Muscle of leg (tissue), 11 donors: Measurements from ENCODE around the gene FRMD4A. TPM values are rescaled to one million over a fixed set of nuclear protein-coding genes. Genes with fewer than 3 reads are reported as not detected.

Source experiments
- DNase-seq: peaks from one replicate; pipeline ENCODE4 v3.0.0; 2013
- H3K27ac ChIP-seq: one replicate; pipeline ENCODE4 v1.5.1; 2013; ENCODE audit warnings: mild to moderate bottlenecking, low read length, control low read depth
- H3K27me3 ChIP-seq: one replicate; pipeline ENCODE4 v1.6.1; 2013; ENCODE audit warnings: low read length; ENCODE audit not compliant: control insufficient read depth, insufficient read depth
- H3K36me3 ChIP-seq: one replicate; pipeline ENCODE4 v1.6.1; 2013; ENCODE audit warnings: low read length; ENCODE audit not compliant: control insufficient read depth, insufficient read depth
- H3K4me1 ChIP-seq: one replicate; pipeline ENCODE4 v1.6.1; 2013; ENCODE audit warnings: low read length; ENCODE audit not compliant: control insufficient read depth, insufficient read depth
- H3K4me3 ChIP-seq: one replicate; pipeline ENCODE4 v1.5.1; 2013; ENCODE audit warnings: low read length, control low read depth
- H3K9me3 ChIP-seq: replicated peaks from 2 replicates; pipeline ENCODE4 v1.6.1; 2013; ENCODE audit warnings: low read depth, low read length; ENCODE audit not compliant: control insufficient read depth
- WGBS: methylation state at CpG from one replicate; pipeline ENCODE4 v1.1.5; 2013; ENCODE audit warnings: missing lambda C conversion rate; ENCODE audit not compliant: insufficient coverage; 5-methylcytosine and 5-hydroxymethylcytosine counted together
- polyA plus RNA-seq, 8 donors: library from polyadenylated mRNA; unstranded; fragments of 120-200 nt; gene quantifications; one replicate each; pipeline versions ENCODE4 v1.2.1 to v1.2.3, GENCODE V29; 2013; ENCODE audit warnings: inconsistent platforms in 1 of 8, low replicate concordance in 1 of 8; ENCODE audit not compliant: insufficient read length in 8 of 8, insufficient read depth in 1 of 8
- total RNA-seq: library from RNA; stranded (reverse); fragments of 120-200 nt; gene quantifications from one replicate; pipeline ENCODE4 v1.2.4, GENCODE V29; 2013

The FRMD4A gene
- total and polyA plus RNA-seq, 9 donors, result 29.1 to 53.1 (median 42.0) TPM

DNA sequence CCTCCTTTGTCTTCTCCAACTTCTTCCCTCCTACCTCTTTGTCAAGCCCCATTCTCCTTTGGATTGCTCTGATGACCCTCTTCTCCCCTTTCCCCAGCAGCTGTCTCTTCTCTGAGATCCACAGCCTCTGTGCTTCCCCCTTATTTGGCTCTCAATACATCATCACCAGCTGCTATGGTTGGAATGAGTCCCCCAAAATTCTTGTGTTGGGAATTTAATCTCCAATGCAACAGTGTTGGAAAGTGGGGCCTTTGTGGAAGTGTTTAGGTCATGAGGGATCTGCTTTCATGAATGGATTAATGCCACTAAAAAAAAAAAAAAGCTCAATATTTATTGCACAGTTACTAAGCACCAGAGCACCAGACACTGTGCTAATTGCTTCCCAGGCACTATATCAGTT is 39.2 kb upstream of the FRMD4A start:
- peak overlapping the region; percentile 91 for H3K27ac ChIP-seq
- H3K27me3 ChIP-seq, result no peaks in the 10 kb centered on the region
- peaks cover 5% of the 10 kb centered on the region for H3K36me3 ChIP-seq
- peaks cover 35% of the 10 kb centered on the region for H3K4me1 ChIP-seq
- no peak overlapping the region for H3K4me3 ChIP-seq
- peak; percentile 89 for DNase-seq
- no peaks in the 10 kb centered on the region for H3K9me3 ChIP-seq

DNA sequence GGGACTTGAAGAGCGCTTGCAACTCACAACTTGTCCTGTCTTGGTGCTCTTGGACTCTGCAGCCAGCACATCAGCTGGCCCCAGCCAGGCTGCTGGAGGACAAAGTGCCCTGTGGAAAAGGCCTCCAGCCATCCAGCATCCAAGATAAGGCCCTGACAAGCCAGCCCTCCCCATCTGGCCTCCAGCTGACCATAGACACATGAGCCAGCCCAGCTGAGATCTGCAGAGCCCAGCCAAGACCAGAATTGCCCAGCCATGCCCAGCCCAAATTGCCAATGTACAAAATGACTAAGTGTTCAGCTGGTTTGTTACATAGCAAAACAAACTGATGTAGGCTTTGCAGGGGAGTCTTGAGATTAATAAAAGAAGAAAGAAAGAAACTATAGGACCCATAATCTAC is 36.0 kb upstream of the FRMD4A start:
- H3K9me3 ChIP-seq, result no peaks in the 10 kb centered on the region

DNA sequence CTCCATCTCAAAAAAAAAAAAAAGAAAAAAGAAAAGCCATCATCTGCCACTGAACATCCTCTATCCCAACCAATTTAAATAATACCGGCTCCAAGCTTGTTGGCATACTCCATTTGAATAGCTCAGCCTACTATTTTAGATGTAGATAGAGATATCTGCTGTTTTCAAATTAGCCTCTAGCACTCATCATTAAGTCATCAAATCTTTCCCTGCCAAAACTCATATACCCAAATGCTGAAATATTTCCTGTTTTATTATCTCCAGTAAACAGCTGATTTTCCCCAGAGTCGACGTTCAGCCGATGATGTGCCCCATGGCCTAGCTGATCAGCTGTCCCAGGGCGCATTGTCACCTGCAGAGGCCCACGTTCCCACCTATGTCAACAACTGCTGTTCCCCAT is 34.5 kb upstream of the FRMD4A start:
- Histone ChIP-seq H3K27me3 (no peaks in the 10 kb centered on the region), H3K4me1 (peaks cover 15% of the 10 kb centered on the region), H3K27ac (no peak overlapping the region), H3K9me3 (no peaks in the 10 kb centered on the region), H3K36me3 (no peaks in the 10 kb centered on the region), H3K4me3 (no peak overlapping the region)
- DNase-seq, result no peak
- WGBS, result 52% methylated on average over 4 of the region's 6 CpGs

More for the DNA sequence above, 36.0 kb upstream of the FRMD4A start:
- 100% methylated on average over 1 of the region's 1 CpG for WGBS
- Histone ChIP-seq H3K27ac (no peak overlapping the region), H3K27me3 (no peaks in the 10 kb centered on the region), H3K4me3 (no peak overlapping the region), H3K36me3 (no peaks in the 10 kb centered on the region), H3K4me1 (peaks cover 19% of the 10 kb centered on the region)
- no peak for DNase-seq

DNA sequence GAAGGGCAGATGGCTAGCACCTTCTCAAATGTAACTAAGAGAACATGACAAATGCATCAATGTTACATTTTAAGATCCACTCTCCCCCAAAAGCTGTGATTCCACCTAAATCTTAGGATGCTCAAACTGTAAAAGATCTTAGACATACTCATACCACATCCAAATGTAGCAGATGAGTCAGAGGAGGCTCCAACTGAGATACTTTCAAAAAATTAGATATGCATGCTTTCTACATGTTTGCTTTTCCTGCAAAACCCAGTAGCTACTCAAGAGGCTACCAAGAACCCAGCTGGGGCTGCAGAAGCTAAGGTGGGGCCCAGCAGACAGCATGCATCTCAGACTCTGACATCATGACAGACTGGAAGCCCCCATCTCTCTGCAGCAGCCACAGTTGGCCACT is 31.4 kb upstream of the FRMD4A start:
- H3K36me3 ChIP-seq, result no peaks in the 10 kb centered on the region
- H3K9me3 ChIP-seq, result no peaks in the 10 kb centered on the region
- no peaks in the 10 kb centered on the region for H3K27me3 ChIP-seq
- DNase-seq, result no peak
- H3K4me3 ChIP-seq, result no peak overlapping the region
- no peak overlapping the region for H3K27ac ChIP-seq
- H3K4me1 ChIP-seq, result peaks cover 6% of the 10 kb centered on the region

DNA sequence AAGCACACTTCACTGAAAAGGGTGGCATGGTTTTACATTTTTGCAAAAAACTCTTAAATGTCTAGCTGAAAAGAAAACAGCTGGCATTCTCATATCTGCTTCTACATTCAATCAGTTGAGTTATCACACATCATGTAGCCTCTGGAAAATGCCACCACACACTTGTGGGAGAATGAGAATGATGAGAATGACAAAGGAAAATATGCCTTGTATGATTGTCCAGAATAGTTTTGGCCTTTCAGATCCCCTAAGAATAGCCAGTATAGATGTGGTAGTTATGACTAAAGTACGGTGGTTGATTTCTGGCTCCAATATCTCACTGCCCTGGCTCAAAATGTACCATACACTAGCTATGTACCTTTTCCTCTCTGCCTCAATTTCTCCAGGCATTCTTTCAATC is 30.2 kb upstream of the FRMD4A start:
- no peaks in the 10 kb centered on the region for H3K9me3 ChIP-seq
- H3K4me1 ChIP-seq, result peaks cover 2% of the 10 kb centered on the region
- H3K36me3 ChIP-seq, result no peaks in the 10 kb centered on the region
- no CpG with 5 or more reads among the region's 1 CpG for WGBS
- no peak overlapping the region for H3K4me3 ChIP-seq
- DNase-seq, result no peak
- no peaks in the 10 kb centered on the region for H3K27me3 ChIP-seq
- no peak overlapping the region for H3K27ac ChIP-seq

DNA sequence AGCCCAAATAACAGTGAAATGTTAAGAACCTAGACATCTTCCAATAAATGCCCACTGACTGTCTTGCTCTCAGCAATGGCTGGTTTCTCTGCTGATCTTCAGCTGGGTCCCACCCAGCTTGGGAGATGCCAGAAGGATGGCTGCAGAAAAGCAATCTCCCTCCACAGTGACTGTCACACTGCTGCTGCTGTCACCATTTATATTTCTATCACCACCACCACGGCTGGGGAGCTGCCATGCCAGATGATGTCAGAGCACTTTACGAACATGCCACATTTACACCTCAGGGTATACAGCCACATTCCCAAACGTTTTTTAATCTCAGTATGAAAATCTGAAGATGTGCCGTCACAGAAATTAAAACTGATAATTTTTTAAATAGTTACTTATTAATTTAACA is 29.8 kb upstream of the FRMD4A start:
- H3K4me1 ChIP-seq, result peaks cover 2% of the 10 kb centered on the region
- no CpG with 5 or more reads among the region's 4 CpGs for WGBS
- H3K27me3 ChIP-seq, result peaks cover 3% of the 10 kb centered on the region
- no peak overlapping the region for H3K27ac ChIP-seq
- H3K4me3 ChIP-seq, result no peak overlapping the region
- no peaks in the 10 kb centered on the region for H3K36me3 ChIP-seq
- no peak for DNase-seq
- no peaks in the 10 kb centered on the region for H3K9me3 ChIP-seq

DNA sequence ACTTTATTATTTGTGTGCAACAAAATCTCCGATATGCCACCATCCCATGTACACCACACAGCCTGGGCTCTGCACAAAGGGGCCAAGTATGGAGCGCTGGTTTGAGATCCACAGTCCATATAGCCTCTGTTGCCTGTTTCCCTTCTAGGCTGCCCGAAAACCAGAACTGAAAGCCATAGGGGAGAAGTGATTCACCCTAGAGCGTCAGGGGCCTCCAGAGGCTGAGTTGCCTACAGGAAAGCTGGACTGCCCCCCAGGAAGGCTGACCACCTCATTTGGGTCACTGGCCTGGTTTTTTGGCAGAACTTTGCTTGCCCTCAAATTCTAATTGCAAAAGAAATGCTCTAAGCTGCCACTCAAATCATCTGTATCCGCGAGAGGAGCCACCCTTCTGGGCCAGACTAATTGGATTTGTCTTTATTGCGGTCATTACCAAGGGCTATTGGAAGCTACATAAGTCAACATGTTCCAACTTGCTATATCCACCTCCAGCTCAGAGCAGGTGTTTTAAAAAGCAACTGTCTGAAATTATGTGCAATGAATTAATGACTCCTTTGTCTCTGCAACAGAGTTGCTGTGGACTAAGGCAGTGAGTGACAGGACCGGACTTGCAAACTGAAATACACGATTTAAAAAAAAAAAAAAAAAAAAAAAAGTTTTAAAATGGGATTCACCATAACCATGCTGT is 28.3 kb upstream of the FRMD4A start:
- 60% methylated on average over 5 of the region's 9 CpGs for WGBS
- H3K27me3 ChIP-seq, result peaks cover 3% of the 10 kb centered on the region
- no peak for DNase-seq
- no peak overlapping the region for H3K4me3 ChIP-seq
- H3K27ac ChIP-seq, result no peak overlapping the region
- peaks cover 2% of the 10 kb centered on the region for H3K4me1 ChIP-seq
- no peaks in the 10 kb centered on the region for H3K9me3 ChIP-seq
- no peaks in the 10 kb centered on the region for H3K36me3 ChIP-seq

DNA sequence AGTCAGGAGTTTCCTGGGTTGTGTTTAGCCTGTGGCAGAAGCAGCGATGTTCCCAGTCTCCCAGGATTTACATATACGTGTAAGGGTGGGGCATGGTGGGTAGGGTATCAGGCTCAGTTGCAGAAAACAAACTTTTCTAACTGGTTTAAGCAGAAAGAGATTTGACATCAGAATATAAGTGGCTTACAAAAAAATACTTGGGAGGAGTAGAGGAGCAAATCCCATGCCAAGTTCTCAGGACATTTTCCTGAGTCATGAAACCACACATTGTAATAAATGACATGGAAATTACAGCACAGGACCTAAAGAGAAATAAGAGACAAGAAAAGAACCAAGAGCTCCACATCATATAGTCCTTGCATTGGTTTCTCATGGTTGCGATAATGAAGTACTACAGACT is 26.2 kb upstream of the FRMD4A start:
- H3K27me3 ChIP-seq, result peaks cover 3% of the 10 kb centered on the region
- no peak for DNase-seq
- H3K4me3 ChIP-seq, result no peak overlapping the region
- H3K27ac ChIP-seq, result no peak overlapping the region
- peaks cover 2% of the 10 kb centered on the region for H3K4me1 ChIP-seq
- no peaks in the 10 kb centered on the region for H3K9me3 ChIP-seq
- 67% methylated on average over 1 of the region's 3 CpGs for WGBS
- H3K36me3 ChIP-seq, result no peaks in the 10 kb centered on the region

DNA sequence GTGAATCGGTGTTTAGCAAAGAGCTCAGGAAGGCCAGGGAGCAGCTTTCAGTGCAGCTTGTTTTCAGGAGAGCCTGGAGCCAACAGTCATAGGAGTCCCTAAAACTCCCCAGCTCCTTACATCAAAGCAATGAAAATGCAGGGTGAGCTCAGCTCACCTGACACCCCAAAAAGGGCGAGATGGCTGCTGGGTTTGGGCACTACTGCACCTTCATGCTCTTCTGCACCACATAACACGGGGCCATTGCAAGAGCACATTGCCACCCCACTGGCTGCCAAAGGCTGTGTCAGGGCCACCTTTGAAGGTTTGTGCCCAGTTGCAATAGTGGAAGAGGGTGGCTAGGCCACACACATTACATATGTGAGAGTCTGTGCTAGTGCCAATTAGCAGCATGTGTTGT is 25.0 kb upstream of the FRMD4A start:
- Histone ChIP-seq H3K9me3 (no peaks in the 10 kb centered on the region), H3K4me3 (no peak overlapping the region), H3K27ac (no peak overlapping the region), H3K36me3 (no peaks in the 10 kb centered on the region), H3K27me3 (peaks cover 3% of the 10 kb centered on the region), H3K4me1 (peaks cover 2% of the 10 kb centered on the region)
- DNase-seq, result no peak
- 75% methylated on average over 1 of the region's 3 CpGs for WGBS

DNA sequence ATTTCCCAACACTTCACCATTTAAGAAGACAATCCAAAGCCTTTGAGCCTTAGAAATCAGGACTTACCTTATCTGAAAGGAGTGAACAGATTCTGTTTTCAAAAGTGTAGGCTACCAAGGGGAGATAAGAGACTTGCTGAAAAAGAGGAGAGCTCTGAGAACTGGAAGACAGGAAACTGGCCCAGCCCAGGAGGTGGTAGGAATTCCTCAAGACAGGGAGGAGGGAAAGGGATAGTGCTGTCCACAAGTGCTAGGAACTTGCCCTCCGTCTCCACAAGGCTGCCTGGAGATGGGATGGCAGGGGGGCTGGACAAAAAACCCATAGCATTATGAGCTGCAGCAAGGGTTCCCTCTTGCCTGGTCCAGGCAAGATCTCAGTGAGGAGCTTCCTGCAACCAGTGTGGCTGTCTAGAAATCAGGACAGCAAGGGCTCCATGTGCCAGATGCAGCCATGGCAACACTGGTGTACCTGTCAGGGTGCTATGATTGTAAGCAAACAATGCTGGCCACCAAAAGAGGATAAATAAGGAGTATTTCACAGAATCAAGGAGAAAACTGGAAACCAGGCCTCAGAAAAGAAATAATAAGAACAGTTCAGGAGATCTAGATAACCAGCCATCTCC is 22.7 kb upstream of the FRMD4A start:
- Histone ChIP-seq H3K4me1 (no peaks in the 10 kb centered on the region), H3K27ac (no peak overlapping the region), H3K36me3 (no peaks in the 10 kb centered on the region), H3K9me3 (no peaks in the 10 kb centered on the region), H3K4me3 (no peak overlapping the region), H3K27me3 (peaks cover 3% of the 10 kb centered on the region)
- no peak for DNase-seq
- 86% methylated on average over 1 of the region's 1 CpG for WGBS

DNA sequence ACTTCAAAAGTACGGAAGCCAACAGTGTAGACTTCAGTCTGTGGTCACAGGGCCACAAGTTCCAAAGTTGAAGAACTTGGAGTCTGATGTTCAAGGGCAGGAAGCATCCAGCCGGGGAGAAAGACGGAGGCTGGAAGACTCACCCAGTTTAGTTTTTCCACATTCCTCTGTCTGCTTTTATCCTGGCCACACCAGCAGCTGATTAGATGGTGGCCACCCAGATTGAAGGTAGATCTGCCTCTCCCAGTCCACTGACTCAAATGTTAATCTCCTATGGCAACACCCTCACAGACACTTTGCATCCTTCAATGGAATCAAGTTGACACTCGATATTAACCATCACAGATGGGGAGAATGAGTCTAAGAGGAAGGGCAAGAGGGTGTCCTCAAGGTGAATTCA is 19.3 kb upstream of the FRMD4A start:
- Histone ChIP-seq H3K27me3 (no peaks in the 10 kb centered on the region), H3K4me1 (no peaks in the 10 kb centered on the region), H3K36me3 (no peaks in the 10 kb centered on the region), H3K9me3 (no peaks in the 10 kb centered on the region), H3K27ac (no peak overlapping the region), H3K4me3 (no peak overlapping the region)
- WGBS, result 68% methylated on average over 3 of the region's 4 CpGs
- no peak for DNase-seq
